K562 (cell line): Measurements from ENCODE around the gene NRF1. TPM values are rescaled to one million over a fixed set of nuclear protein-coding genes. Genes with fewer than 3 reads are reported as not detected.

Source experiments
- FIP1L1 ChIP-seq: fragments of 200-400 bp; formaldehyde crosslinking; IDR thresholded peaks from 2 replicates; pipeline ENCODE4 v1.6.1; 2018; ENCODE audit warnings: mild to moderate bottlenecking, low read depth, low read length; ENCODE audit not compliant: poor library complexity, severe bottlenecking
- ILF3 ChIP-seq: fragments of 450-650 bp; IDR thresholded peaks from 2 replicates; pipeline ENCODE4 v1.6.1; 2018; ENCODE audit warnings: antibody characterized with exemption, mild to moderate bottlenecking, moderate library complexity, borderline replicate concordance
- IRF2 ChIP-seq: sonication (generic); formaldehyde crosslinking; IDR thresholded peaks from 2 replicates; pipeline ENCODE4 v1.8.1; 2022; ENCODE audit warnings: mild to moderate bottlenecking, missing genetic modification reagents
- SRSF1 ChIP-seq: fragments of 200-400 bp; formaldehyde crosslinking; IDR thresholded peaks from 2 replicates; pipeline ENCODE4 v1.6.1; 2017; ENCODE audit warnings: mild to moderate bottlenecking, low read depth, low read length, moderate library complexity
- TBL1XR1 ChIP-seq, 2 experiments: IDR thresholded peaks; 2 replicates each; pipeline ENCODE4 v1.6.1; 2012; ENCODE audit warnings: improper control_type of control experiment in 2 of 2, low read length in 2 of 2, mild to moderate bottlenecking in 1 of 2
- ZC3H4 ChIP-seq: sonication (generic); formaldehyde crosslinking; IDR thresholded peaks from 2 replicates; pipeline ENCODE4 v1.9.0; 2021; ENCODE audit warnings: missing genetic modification reagents, borderline replicate concordance
- ZNF146 ChIP-seq: IDR thresholded peaks from one replicate; pipeline ENCODE4 v1.6.1; 2018; ENCODE audit warnings: missing compliant biosample characterization; ENCODE audit not compliant: unreplicated experiment
- ZNF717 ChIP-seq: fragments of 250-450 bp; sonication (Bioruptor Pico); IDR thresholded peaks from 2 replicates; pipeline ENCODE4 v1.5.0; 2021
- ZNF780A ChIP-seq: fragments of 250-450 bp; sonication (Bioruptor Pico); IDR thresholded peaks from 2 replicates; pipeline ENCODE4 v1.5.0; 2021; ENCODE audit warnings: mild to moderate bottlenecking
- polyA plus RNA-seq, 8 experiments: library from polyadenylated mRNA; depleted of rRNA in 4 of 8; stranded (reverse) in 5 of 8; unstranded in 3 of 8; fragments of >200 nt; fragmentation: Nextera tagmentation in 2 of 8; fragmentation: Illumina TruSeq in 1 of 8; extraction: Ambion mirVana in 2 of 8; extraction: Trizol in 1 of 8; gene quantifications; 2 replicates each; pipeline versions ENCODE4 v1.2.1 to v1.2.3, GENCODE V29; 2011 to 2014; ENCODE audit warnings: inconsistent platforms in 1 of 8, missing spikeins in 1 of 8
- total RNA-seq, 7 experiments: library from RNA; depleted of rRNA in 6 of 7; stranded (reverse); fragments of >200 nt in 6 of 7; fragmentation: Illumina TruSeq in 2 of 7; extraction: Trizol in 2 of 7; gene quantifications; 2 replicates each; pipeline versions ENCODE4 v1.2.1 to v1.2.3, GENCODE V29; 2011 to 2021; ENCODE audit warnings: low replicate concordance in 1 of 7
- TF ChIP-seq, protein P1 (sequence below): fragments of 450-650 bp; formaldehyde crosslinking; conservative IDR thresholded peaks from 2 replicates; pipeline ENCODE4 v1.4.0; 2022; ENCODE audit warnings: mild to moderate bottlenecking, missing genetic modification characterization
- TF ChIP-seq, protein P2 (sequence below): fragments of 200-400 bp; formaldehyde crosslinking; IDR thresholded peaks from 2 replicates; pipeline ENCODE4 v1.6.1; 2017; ENCODE audit warnings: mild to moderate bottlenecking, low read depth, low read length, moderate library complexity
- TF ChIP-seq, protein P3 (sequence below): fragments of 450-650 bp; formaldehyde crosslinking; IDR thresholded peaks from 2 replicates; pipeline ENCODE4 v1.4.0; 2022; ENCODE audit warnings: mild to moderate bottlenecking, moderate library complexity
- TF ChIP-seq, protein P4 (sequence below): fragments of 450-650 bp; IDR thresholded peaks from 2 replicates; pipeline ENCODE4 v1.6.1; 2018; ENCODE audit warnings: mild to moderate bottlenecking, low read depth; ENCODE audit not compliant: partially characterized antibody
- TF ChIP-seq, protein P5 (sequence below): fragments of 450-650 bp; IDR thresholded peaks from 2 replicates; pipeline ENCODE4 v1.6.1; 2016
- TF ChIP-seq, protein P6 (sequence below): fragments of 200-800 bp; sonication (Bioruptor generic); IDR thresholded peaks from 2 replicates; pipeline ENCODE4 v1.6.1; 2017; ENCODE audit warnings: missing genetic modification characterization, missing compliant biosample characterization
- TF ChIP-seq, protein P7 (sequence below): fragments of 250-450 bp; sonication (Bioruptor Pico); IDR thresholded peaks from 2 replicates; pipeline ENCODE4 v1.5.1; 2021; ENCODE audit warnings: mild to moderate bottlenecking

NRF1 gene
- total and polyA plus RNA-seq, 9 of the 15 experiments (the other 6 are each of a cell fraction or from before 2014, with no cell fraction given) = 8.6 to 28.8 (median 20.3) TPM

DNA sequence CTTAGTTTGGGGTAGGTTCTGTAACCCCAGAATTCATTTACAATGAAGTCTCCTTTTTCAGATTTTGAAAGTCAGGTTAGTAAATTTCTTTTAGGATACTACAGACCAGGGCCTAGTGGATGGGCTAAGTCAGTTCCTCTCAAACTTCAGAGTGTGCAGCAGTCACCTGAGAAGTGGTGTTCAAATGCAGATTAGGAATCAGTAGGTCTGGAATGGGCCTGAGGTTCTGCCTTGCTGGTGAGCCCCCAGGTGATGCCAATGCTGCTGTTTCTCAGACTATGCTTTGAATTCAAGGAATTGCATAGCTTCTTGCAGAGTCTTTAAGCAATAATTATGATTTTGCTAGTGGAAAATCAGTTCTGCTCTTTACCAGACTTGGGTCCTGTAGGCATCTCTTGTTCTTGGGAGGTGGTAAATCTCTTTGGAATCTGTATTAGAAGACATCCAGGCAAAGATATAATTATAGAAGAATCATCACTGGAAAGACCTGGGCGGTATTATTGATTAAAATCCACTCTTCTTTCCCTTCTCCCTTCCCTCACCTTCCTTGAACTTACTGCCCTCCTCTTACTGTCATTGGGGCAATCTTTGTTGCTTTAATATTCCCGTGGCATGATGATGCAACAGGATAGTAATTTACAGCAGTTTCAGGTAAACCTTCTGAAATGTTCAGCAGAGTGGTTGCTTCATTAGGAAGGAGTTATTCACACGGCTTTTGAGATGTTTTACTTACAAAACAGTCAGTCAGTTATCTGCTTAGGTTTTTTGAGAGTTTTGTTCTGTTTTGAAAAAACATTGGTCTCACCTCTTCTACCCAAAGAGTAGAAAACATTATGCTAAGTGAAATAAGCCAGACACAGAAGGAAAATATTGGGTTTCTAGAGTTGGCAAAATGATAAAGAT, 87.2 kb downstream of the NRF1 start (continued):
- TF ChIP-seq, protein P1, sequence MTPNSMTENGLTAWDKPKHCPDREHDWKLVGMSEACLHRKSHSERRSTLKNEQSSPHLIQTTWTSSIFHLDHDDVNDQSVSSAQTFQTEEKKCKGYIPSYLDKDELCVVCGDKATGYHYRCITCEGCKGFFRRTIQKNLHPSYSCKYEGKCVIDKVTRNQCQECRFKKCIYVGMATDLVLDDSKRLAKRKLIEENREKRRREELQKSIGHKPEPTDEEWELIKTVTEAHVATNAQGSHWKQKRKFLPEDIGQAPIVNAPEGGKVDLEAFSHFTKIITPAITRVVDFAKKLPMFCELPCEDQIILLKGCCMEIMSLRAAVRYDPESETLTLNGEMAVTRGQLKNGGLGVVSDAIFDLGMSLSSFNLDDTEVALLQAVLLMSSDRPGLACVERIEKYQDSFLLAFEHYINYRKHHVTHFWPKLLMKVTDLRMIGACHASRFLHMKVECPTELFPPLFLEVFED = no peak
- no peak for TF ChIP-seq IRF2 (CRISPR knock-in tag)
- TF ChIP-seq ILF3 = no peak
- no peak for TF ChIP-seq FIP1L1
- TF ChIP-seq ZNF780A = no peak
- TF ChIP-seq SRSF1 = no peak
- TF ChIP-seq ZNF146 (CRISPR knock-in tag) = no peak
- TF ChIP-seq, protein P2, sequence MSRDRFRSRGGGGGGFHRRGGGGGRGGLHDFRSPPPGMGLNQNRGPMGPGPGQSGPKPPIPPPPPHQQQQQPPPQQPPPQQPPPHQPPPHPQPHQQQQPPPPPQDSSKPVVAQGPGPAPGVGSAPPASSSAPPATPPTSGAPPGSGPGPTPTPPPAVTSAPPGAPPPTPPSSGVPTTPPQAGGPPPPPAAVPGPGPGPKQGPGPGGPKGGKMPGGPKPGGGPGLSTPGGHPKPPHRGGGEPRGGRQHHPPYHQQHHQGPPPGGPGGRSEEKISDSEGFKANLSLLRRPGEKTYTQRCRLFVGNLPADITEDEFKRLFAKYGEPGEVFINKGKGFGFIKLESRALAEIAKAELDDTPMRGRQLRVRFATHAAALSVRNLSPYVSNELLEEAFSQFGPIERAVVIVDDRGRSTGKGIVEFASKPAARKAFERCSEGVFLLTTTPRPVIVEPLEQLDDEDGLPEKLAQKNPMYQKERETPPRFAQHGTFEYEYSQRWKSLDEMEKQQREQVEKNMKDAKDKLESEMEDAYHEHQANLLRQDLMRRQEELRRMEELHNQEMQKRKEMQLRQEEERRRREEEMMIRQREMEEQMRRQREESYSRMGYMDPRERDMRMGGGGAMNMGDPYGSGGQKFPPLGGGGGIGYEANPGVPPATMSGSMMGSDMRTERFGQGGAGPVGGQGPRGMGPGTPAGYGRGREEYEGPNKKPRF = no peak
- TF ChIP-seq ZNF717 (CRISPR knock-in tag) = no peak
- TF ChIP-seq, protein P3, sequence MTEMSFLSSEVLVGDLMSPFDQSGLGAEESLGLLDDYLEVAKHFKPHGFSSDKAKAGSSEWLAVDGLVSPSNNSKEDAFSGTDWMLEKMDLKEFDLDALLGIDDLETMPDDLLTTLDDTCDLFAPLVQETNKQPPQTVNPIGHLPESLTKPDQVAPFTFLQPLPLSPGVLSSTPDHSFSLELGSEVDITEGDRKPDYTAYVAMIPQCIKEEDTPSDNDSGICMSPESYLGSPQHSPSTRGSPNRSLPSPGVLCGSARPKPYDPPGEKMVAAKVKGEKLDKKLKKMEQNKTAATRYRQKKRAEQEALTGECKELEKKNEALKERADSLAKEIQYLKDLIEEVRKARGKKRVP (CRISPR knock-in tag) = peak; percentile 88
- no peak for TF ChIP-seq ZC3H4 (CRISPR knock-in tag)
- TF ChIP-seq, protein P4, sequence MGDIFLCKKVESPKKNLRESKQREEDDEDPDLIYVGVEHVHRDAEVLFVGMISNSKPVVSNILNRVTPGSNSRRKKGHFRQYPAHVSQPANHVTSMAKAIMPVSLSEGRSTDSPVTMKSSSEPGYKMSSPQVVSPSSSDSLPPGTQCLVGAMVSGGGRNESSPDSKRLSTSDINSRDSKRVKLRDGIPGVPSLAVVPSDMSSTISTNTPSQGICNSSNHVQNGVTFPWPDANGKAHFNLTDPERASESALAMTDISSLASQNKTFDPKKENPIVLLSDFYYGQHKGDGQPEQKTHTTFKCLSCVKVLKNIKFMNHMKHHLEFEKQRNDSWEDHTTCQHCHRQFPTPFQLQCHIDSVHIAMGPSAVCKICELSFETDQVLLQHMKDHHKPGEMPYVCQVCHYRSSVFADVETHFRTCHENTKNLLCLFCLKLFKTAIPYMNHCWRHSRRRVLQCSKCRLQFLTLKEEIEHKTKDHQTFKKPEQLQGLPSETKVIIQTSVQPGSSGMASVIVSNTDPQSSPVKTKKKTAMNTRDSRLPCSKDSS = no peak
- TF ChIP-seq, protein P5, sequence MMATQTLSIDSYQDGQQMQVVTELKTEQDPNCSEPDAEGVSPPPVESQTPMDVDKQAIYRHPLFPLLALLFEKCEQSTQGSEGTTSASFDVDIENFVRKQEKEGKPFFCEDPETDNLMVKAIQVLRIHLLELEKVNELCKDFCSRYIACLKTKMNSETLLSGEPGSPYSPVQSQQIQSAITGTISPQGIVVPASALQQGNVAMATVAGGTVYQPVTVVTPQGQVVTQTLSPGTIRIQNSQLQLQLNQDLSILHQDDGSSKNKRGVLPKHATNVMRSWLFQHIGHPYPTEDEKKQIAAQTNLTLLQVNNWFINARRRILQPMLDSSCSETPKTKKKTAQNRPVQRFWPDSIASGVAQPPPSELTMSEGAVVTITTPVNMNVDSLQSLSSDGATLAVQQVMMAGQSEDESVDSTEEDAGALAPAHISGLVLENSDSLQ = peak; percentile 28; the same call in 1 of the 2 replicates
- TF ChIP-seq, protein P6, sequence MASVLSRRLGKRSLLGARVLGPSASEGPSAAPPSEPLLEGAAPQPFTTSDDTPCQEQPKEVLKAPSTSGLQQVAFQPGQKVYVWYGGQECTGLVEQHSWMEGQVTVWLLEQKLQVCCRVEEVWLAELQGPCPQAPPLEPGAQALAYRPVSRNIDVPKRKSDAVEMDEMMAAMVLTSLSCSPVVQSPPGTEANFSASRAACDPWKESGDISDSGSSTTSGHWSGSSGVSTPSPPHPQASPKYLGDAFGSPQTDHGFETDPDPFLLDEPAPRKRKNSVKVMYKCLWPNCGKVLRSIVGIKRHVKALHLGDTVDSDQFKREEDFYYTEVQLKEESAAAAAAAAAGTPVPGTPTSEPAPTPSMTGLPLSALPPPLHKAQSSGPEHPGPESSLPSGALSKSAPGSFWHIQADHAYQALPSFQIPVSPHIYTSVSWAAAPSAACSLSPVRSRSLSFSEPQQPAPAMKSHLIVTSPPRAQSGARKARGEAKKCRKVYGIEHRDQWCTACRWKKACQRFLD (CRISPR knock-in tag) = peak; percentile 39; the same call in 1 of the 2 replicates
- TF ChIP-seq, protein P7, sequence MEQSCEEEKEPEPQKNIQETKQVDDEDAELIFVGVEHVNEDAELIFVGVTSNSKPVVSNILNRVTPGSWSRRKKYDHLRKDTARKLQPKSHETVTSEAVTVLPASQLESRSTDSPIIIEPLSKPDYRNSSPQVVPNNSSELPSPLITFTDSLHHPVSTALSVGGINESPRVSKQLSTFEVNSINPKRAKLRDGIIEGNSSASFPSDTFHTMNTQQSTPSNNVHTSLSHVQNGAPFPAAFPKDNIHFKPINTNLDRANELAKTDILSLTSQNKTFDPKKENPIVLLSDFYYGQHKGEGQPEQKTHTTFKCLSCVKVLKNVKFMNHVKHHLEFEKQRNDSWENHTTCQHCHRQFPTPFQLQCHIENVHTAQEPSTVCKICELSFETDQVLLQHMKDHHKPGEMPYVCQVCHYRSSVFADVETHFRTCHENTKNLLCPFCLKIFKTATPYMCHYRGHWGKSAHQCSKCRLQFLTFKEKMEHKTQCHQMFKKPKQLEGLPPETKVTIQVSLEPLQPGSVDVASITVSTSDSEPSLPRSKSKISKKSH (CRISPR knock-in tag) = no peak
- TF ChIP-seq TBL1XR1 (IDR thresholded peaks at IDR 0.05; ENCODE audit: low read length in 2 of 2) = no peak
